ENCODE results near the gene ZNF26. TPM values are rescaled to one million over a fixed set of nuclear protein-coding genes. Genes with fewer than 3 reads are reported as not detected.

Gene ZNF26
- total and polyA plus RNA-seq, 2 of the 8 experiments (the other 6 are each of a cell fraction or from before 2014, with no cell fraction given): 5.8 to 8.4 TPM

GRCh38 chr12:132967736-132968135 is 18.4 kb upstream of the ZNF26 start:
- no peak overlapping the region for H2BK120ac ChIP-seq (replicated peaks; ENCODE audit: low read depth, low read length)
- H3K9me3 ChIP-seq (ENCODE audit: insufficient read depth in 2 of 2, low read depth in 1 of 2, low read length in 1 of 2): peaks cover 58 to 72% of the 10 kb centered on the region in 2 experiments
- no peak overlapping the region for H3K9ac ChIP-seq (replicated peaks in 1 of 4; ENCODE audit: extremely low read depth in 1 of 4, low read depth in 3 of 4, low read length in 3 of 4)
- H4K5ac ChIP-seq (ENCODE audit: insufficient read length, low read depth, low read length): no peak overlapping the region
- H2BK12ac ChIP-seq (ENCODE audit: low read depth, low read length): no peak overlapping the region
- no peak overlapping the region for H3K56ac ChIP-seq (replicated peaks; ENCODE audit: insufficient read length, low read depth, low read length)
- no peak overlapping the region for H3K18ac ChIP-seq (ENCODE audit: extremely low read depth, low read length)
- H3K27me3 ChIP-seq (replicated peaks in 1 of 4; ENCODE audit: control insufficient read depth in 3 of 4, extremely low read depth in 1 of 4, insufficient read depth in 3 of 4, low read length in 3 of 4): no peaks in the 10 kb centered on the region
- CTCF ChIA-PET (ENCODE audit: partially characterized antibody): no interaction called here
- DNase-seq (ENCODE audit: low read depth in 1 of 2, low spot score in 2 of 2): no peak
- no peak overlapping the region for H4K8ac ChIP-seq (ENCODE audit: extremely low read depth, insufficient read depth, low read length)
- H2BK15ac ChIP-seq (ENCODE audit: low read length): no peak overlapping the region
- H3K79me2 ChIP-seq (ENCODE audit: control insufficient read depth in 1 of 2, insufficient read depth in 2 of 2, low read length in 2 of 2): no peaks in the 10 kb centered on the region
- H3K23ac ChIP-seq (ENCODE audit: insufficient read length): no peak overlapping the region
- H4K91ac ChIP-seq (replicated peaks; ENCODE audit: insufficient read length, low read length): no peak overlapping the region
- H3K27ac ChIP-seq (ENCODE audit: low read depth, low read length): no peak overlapping the region
- no peak overlapping the region for H3K14ac ChIP-seq (ENCODE audit: insufficient read length)
- H3K79me1 ChIP-seq (ENCODE audit: low read depth, low read length): no peaks in the 10 kb centered on the region
- H3K36me3 ChIP-seq (ENCODE audit: control insufficient read depth in 2 of 4, insufficient read depth in 4 of 4, low read length in 3 of 4): no peaks in the 10 kb centered on the region
- no peaks in the 10 kb centered on the region for H3K23me2 ChIP-seq (ENCODE audit: low read depth, low read length)
- WGBS, 2 experiments (ENCODE audit: extremely low coverage in 1 of 2, insufficient coverage in 1 of 2, insufficient read length in 1 of 2, insufficient replicate concordance in 2 of 2, low coverage in 1 of 2, low lambda C conversion rate in 2 of 2, missing lambda C conversion rate in 1 of 2): 88% methylated on average over 15 of the region's 21 CpGs; no CpG with 5 or more reads in 1 of the 2 experiments
- TF ChIP-seq SIRT6 (IDR thresholded peaks at IDR 0.05; ENCODE audit: low read length) (no peak), CHD2 (IDR thresholded peaks at IDR 0.05; ENCODE audit: low read length) (no peak), SAP30 (IDR thresholded peaks at IDR 0.05; ENCODE audit: insufficient read depth, insufficient replicate concordance, low read length) (no peak), SRF (IDR thresholded peaks at IDR 0.05; ENCODE audit: low read depth, low read length) (no peak), SP4 (IDR thresholded peaks at IDR 0.05; ENCODE audit: low read length) (no peak)
- POLR2A ChIA-PET (ENCODE audit: partially characterized antibody): interaction anchor here (1.3 kb wide), 1 partner anchor 19 kb away, joined by 3 read pairs; the partner anchor contains the start of gene ZNF26
- no peak overlapping the region for H2AFZ ChIP-seq (ENCODE audit: low read length)
- no peaks in the 10 kb centered on the region for H3K4me1 ChIP-seq (replicated peaks in 1 of 4; ENCODE audit: control insufficient read depth in 3 of 4, insufficient read depth in 4 of 4, low read length in 3 of 4)
- no peak for FAIRE-seq
- H2BK5ac ChIP-seq (ENCODE audit: low read depth, low read length): no peak overlapping the region
- no peak overlapping the region for H2AK5ac ChIP-seq (ENCODE audit: low read depth, low read length)
- H3K4me2 ChIP-seq (ENCODE audit: insufficient read depth in 1 of 2, low read depth in 2 of 2, low read length in 2 of 2): no peak overlapping the region
- no peaks in the 10 kb centered on the region for H4K20me1 ChIP-seq (replicated peaks in 1 of 2; ENCODE audit: control insufficient read depth in 1 of 2, insufficient read depth in 2 of 2, low read length in 2 of 2)
- H3K4ac ChIP-seq (replicated peaks; ENCODE audit: insufficient read length, low read depth, low read length): no peak overlapping the region
- no peak overlapping the region for H2BK20ac ChIP-seq (ENCODE audit: low read length)
- H3K4me3 ChIP-seq (ENCODE audit: extremely low read depth in 1 of 4, insufficient read depth in 2 of 4, low read depth in 3 of 4, low read length in 4 of 4): no peak overlapping the region

Data from H1 (cell line).